ENCODE measurements around the gene RCAN1.

RCAN1 gene

DNA sequence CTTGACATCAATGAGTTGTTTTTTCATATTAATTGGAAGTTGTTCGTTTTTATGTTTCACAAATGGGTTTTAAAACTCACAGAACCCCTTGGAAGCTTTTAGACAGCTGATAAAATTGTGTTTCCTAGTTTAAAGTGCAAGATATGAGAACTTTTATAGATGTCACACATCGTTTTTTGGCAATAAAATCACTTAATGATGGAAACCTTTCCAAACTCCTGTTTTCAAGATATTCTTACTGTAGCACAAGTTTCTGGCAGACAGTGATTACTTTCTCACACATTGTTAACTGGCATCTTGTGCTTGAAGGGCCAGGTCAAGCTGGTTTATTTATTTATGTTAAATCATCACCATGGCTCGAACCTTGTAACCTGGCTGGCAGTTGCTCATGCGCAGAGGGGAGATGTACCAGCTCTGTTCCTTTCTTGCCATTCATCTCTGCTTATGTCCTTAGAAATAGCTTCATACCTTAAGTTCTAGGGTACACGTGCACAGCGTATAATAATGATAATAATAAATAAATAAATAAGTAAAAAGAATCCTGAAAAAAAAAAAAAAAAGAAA lies 10.2 kb upstream of the RCAN1 start:
- TF ChIP-seq TAF1 (IDR thresholded peaks at IDR 0.05; ENCODE audit: borderline replicate concordance, insufficient read depth, low read length) (no peak), SIN3A (IDR thresholded peaks at IDR 0.05; ENCODE audit: borderline replicate concordance, insufficient read depth, low read length) (no peak), FOXP2 (optimal IDR thresholded peaks at IDR 0.05; ENCODE audit: borderline replicate concordance, extremely low read depth, extremely low read length, insufficient read depth) (no peak), POLR2AphosphoS5 (IDR thresholded peaks at IDR 0.05; ENCODE audit: low read depth, low read length) (no peak)
- TF ChIP-seq, protein P1, sequence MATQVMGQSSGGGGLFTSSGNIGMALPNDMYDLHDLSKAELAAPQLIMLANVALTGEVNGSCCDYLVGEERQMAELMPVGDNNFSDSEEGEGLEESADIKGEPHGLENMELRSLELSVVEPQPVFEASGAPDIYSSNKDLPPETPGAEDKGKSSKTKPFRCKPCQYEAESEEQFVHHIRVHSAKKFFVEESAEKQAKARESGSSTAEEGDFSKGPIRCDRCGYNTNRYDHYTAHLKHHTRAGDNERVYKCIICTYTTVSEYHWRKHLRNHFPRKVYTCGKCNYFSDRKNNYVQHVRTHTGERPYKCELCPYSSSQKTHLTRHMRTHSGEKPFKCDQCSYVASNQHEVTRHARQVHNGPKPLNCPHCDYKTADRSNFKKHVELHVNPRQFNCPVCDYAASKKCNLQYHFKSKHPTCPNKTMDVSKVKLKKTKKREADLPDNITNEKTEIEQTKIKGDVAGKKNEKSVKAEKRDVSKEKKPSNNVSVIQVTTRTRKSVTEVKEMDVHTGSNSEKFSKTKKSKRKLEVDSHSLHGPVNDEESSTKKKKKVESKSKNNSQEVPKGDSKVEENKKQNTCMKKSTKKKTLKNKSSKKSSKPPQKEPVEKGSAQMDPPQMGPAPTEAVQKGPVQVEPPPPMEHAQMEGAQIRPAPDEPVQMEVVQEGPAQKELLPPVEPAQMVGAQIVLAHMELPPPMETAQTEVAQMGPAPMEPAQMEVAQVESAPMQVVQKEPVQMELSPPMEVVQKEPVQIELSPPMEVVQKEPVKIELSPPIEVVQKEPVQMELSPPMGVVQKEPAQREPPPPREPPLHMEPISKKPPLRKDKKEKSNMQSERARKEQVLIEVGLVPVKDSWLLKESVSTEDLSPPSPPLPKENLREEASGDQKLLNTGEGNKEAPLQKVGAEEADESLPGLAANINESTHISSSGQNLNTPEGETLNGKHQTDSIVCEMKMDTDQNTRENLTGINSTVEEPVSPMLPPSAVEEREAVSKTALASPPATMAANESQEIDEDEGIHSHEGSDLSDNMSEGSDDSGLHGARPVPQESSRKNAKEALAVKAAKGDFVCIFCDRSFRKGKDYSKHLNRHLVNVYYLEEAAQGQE (IDR thresholded peaks at IDR 0.05; ENCODE audit: insufficient read depth in 1 of 2, low read depth in 2 of 2, low read length in 2 of 2), result no peak

DNA sequence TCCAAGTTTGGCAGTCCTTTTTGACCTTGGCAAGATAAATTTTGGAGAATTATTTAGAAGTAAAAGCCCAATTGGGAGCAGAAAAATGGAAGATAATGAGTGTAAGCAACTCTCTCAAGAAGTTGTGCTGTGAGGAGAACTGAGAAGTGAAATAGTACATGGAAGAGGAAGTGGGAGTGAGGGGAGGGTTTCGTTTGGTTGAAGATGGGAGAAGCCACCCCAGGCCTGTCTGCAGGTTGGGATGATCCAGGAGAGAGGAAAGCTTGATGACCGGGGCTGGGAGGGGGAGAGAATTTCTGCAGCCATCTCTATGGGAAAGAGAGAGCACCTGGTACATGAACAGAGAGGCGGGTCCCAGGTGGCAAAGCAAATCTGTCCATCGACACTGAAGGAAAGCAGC lies 8.6 kb upstream of the RCAN1 start:
- TF ChIP-seq, protein P1 (IDR thresholded peaks at IDR 0.05; ENCODE audit: insufficient read depth in 1 of 2, low read depth in 2 of 2, low read length in 2 of 2), result no peak
- TF ChIP-seq POLR2AphosphoS5 (IDR thresholded peaks at IDR 0.05; ENCODE audit: low read depth, low read length) (no peak), FOXP2 (optimal IDR thresholded peaks at IDR 0.05; ENCODE audit: borderline replicate concordance, extremely low read depth, extremely low read length, insufficient read depth) (no peak), SIN3A (IDR thresholded peaks at IDR 0.05; ENCODE audit: borderline replicate concordance, insufficient read depth, low read length) (no peak), TAF1 (IDR thresholded peaks at IDR 0.05; ENCODE audit: borderline replicate concordance, insufficient read depth, low read length) (no peak)

DNA sequence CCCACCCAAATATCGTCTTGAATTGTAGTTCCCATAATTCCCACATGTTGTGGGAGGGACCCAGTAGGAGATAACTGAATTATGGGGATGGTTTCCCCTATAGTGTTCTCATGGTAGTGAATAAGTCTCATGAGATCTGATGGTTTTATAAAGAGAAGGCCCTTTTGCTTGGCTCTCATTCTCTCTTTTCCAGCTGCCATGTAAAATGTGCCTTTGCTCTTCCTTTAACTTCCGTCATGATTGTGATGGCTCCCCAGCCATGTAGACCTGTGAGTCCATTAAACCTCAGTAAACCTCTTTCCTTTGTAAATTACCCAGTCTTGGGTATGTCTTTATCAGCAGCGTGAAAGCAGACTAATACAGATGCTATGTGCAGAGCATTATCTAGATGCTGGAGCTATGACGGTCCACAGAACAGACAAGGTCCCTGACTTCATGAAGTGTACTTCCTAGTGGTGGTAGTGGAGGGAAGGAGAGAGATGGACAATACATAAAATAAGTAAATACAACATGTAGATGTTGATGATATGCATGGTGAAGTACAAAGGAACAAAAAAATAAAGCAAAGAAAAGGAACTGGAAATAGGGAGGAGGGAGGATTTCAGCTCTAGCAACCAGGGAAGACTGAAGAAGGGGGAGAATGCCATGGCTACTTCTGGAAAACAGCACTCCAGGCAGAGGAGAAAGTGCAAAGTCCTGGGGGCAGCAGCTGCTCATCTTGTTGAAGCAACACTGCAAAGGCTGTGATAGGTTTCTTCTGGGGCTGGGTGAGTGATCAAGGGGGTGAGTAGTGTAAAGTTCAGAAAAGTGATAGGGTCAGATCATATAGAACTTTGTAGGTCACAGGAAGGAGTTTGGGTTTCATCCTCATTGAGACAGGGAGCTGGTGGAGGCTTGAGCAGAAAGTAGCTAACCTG lies 6.8 kb upstream of the RCAN1 start:
- TF ChIP-seq TAF1 (IDR thresholded peaks at IDR 0.05; ENCODE audit: borderline replicate concordance, insufficient read depth, low read length), result no peak
- no peak for TF ChIP-seq POLR2AphosphoS5 (IDR thresholded peaks at IDR 0.05; ENCODE audit: low read depth, low read length)
- no peak for TF ChIP-seq FOXP2 (optimal IDR thresholded peaks at IDR 0.05; ENCODE audit: borderline replicate concordance, extremely low read depth, extremely low read length, insufficient read depth)
- no peak for TF ChIP-seq SIN3A (IDR thresholded peaks at IDR 0.05; ENCODE audit: borderline replicate concordance, insufficient read depth, low read length)
- TF ChIP-seq, protein P1 (IDR thresholded peaks at IDR 0.05; ENCODE audit: insufficient read depth in 1 of 2, low read depth in 2 of 2, low read length in 2 of 2), result no peak

DNA sequence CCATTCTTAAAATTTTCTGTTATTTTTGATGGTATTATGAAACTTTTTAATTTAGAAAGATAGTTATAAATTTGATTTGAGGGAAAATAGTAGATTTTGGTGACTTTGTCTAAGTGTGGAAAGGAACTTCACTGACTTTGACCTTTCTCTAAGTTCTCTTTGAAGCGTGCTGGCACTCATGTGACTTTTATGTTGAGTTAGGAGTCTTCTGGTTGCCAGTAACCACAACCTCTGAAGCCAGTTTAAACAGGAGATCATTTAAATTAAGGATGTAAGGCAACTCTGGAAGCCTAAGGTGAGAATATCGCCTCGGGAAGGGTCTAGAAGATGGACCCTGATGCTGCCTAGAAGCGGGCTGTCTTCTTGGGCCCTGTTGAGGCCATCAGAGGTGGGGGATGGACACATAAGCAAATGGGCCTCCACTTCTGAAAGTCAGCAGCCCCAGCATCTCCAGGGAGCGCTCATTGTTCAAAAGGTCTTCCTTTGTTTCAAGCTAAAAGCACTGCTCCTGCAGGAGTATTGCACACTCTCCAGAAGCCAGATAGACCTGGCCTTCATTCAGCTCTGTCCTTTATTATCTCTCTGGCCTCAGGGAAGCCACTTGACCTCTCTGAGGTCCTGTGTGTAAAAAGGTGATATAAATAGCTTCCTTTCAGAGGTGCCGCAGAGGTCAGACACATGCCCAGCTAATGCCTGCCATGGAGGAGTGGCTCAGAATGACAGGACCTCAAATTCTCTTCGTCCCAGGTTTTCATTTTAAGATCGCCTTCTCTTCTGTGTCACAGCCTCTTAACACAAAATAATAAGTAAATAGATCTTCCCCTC lies 5.1 kb upstream of the RCAN1 start:
- TF ChIP-seq POLR2AphosphoS5 (IDR thresholded peaks at IDR 0.05; ENCODE audit: low read depth, low read length) (no peak), TAF1 (IDR thresholded peaks at IDR 0.05; ENCODE audit: borderline replicate concordance, insufficient read depth, low read length) (no peak), FOXP2 (optimal IDR thresholded peaks at IDR 0.05; ENCODE audit: borderline replicate concordance, extremely low read depth, extremely low read length, insufficient read depth) (no peak), SIN3A (IDR thresholded peaks at IDR 0.05; ENCODE audit: borderline replicate concordance, insufficient read depth, low read length) (no peak)
- TF ChIP-seq, protein P1 (IDR thresholded peaks at IDR 0.05; ENCODE audit: insufficient read depth in 1 of 2, low read depth in 2 of 2, low read length in 2 of 2), result no peak
